H9 (cell line): Measurements from ENCODE around the gene SREBF1. TPM values are rescaled to one million over a fixed set of nuclear protein-coding genes. Genes with fewer than 3 reads are reported as not detected.

Experiments used
- DNase-seq: peaks from one replicate; pipeline ENCODE4 v3.0.0-alpha.2; 2017
- H2AFZ ChIP-seq: one replicate; pipeline ENCODE4 v1.6.1; 2013; ENCODE audit warnings: mild to moderate bottlenecking, low read length, control low read depth, moderate library complexity
- H2AK5ac ChIP-seq: 2 replicates; pipeline ENCODE4 v1.6.1; 2013; ENCODE audit warnings: low read length, control low read depth, mixed read lengths; ENCODE audit not compliant: insufficient read length
- H2BK120ac ChIP-seq: one replicate; pipeline ENCODE4 v1.6.1; 2013; ENCODE audit warnings: low read depth, mild to moderate bottlenecking, low read length, control low read depth, inconsistent platforms; ENCODE audit not compliant: poor library complexity, severe bottlenecking
- H2BK12ac ChIP-seq: 2 replicates; pipeline ENCODE4 v1.6.1; 2013; ENCODE audit warnings: low read length, control low read depth, mixed read lengths, low read depth; ENCODE audit not compliant: insufficient read length
- H2BK15ac ChIP-seq: 2 replicates; pipeline ENCODE4 v1.6.1; 2013; ENCODE audit warnings: low read depth, low read length, control low read depth
- H2BK20ac ChIP-seq: one replicate; pipeline ENCODE4 v1.6.1; 2013; ENCODE audit warnings: low read depth, mild to moderate bottlenecking, low read length, control low read depth, inconsistent platforms; ENCODE audit not compliant: poor library complexity, severe bottlenecking
- H2BK5ac ChIP-seq: 2 replicates; pipeline ENCODE4 v1.6.1; 2013; ENCODE audit warnings: low read length, control low read depth, mixed read lengths; ENCODE audit not compliant: insufficient read length
- H3K14ac ChIP-seq: 2 replicates; pipeline ENCODE4 v1.6.1; 2013; ENCODE audit warnings: low read length, control low read depth; ENCODE audit not compliant: insufficient read depth
- H3K18ac ChIP-seq: 2 replicates; pipeline ENCODE4 v1.6.1; 2013; ENCODE audit warnings: low read depth, mild to moderate bottlenecking, mixed read lengths, low read length, control low read depth; ENCODE audit not compliant: insufficient read length
- H3K23ac ChIP-seq: 2 replicates; pipeline ENCODE4 v1.6.1; 2013; ENCODE audit warnings: low read length, control low read depth, mixed read lengths, low read depth; ENCODE audit not compliant: insufficient read length
- H3K23me2 ChIP-seq: 2 replicates; pipeline ENCODE4 v1.6.1; 2013; ENCODE audit warnings: low read depth, mild to moderate bottlenecking, mixed read lengths, low read length, control low read depth; ENCODE audit not compliant: insufficient read length, poor library complexity, severe bottlenecking
- H3K27ac ChIP-seq: 2 replicates; pipeline ENCODE4 v1.5.1; 2013; ENCODE audit warnings: low read length, control low read depth, mixed read lengths, low read depth; ENCODE audit not compliant: insufficient read length
- H3K27me3 ChIP-seq: 2 replicates; pipeline ENCODE4 v1.6.1; 2013; ENCODE audit warnings: low read length, control low read depth, inconsistent platforms; ENCODE audit not compliant: insufficient read depth
- H3K4ac ChIP-seq: 2 replicates; pipeline ENCODE4 v1.6.1; 2013; ENCODE audit warnings: low read depth, mild to moderate bottlenecking, control low read depth, inconsistent platforms, low read length, moderate library complexity
- H3K4me1 ChIP-seq: 2 replicates; pipeline ENCODE4 v1.6.1; 2013; ENCODE audit warnings: low read length, control low read depth, inconsistent platforms; ENCODE audit not compliant: insufficient read depth
- H3K4me2 ChIP-seq: 2 replicates; pipeline ENCODE4 v1.6.1; 2013; ENCODE audit warnings: low read length, control low read depth, mixed read lengths; ENCODE audit not compliant: insufficient read length, insufficient read depth
- H3K56ac ChIP-seq: 2 replicates; pipeline ENCODE4 v1.6.1; 2013; ENCODE audit warnings: low read depth, mild to moderate bottlenecking, mixed read lengths, low read length, control low read depth; ENCODE audit not compliant: insufficient read length
- H3K79me1 ChIP-seq: 2 replicates; pipeline ENCODE4 v1.6.1; 2013; ENCODE audit warnings: low read depth, mild to moderate bottlenecking, moderate library complexity, low read length, control low read depth, inconsistent platforms; ENCODE audit not compliant: insufficient read depth, poor library complexity, severe bottlenecking
- H3K79me2 ChIP-seq: 2 replicates; pipeline ENCODE4 v1.6.1; 2013; ENCODE audit warnings: low read length, control low read depth, inconsistent platforms; ENCODE audit not compliant: insufficient read depth
- H3K9ac ChIP-seq: 2 replicates; pipeline ENCODE4 v1.6.1; 2013; ENCODE audit warnings: low read length, control low read depth, mixed read lengths; ENCODE audit not compliant: insufficient read length; ENCODE audit errors: extremely low read depth
- H3K9me3 ChIP-seq: one replicate; pipeline ENCODE4 v1.6.1; 2013; ENCODE audit warnings: low read depth, low read length, inconsistent platforms; ENCODE audit not compliant: control insufficient read depth
- H3T11ph ChIP-seq: one replicate; pipeline ENCODE4 v1.6.1; 2013; ENCODE audit warnings: mild to moderate bottlenecking, low read length, control low read depth, inconsistent platforms
- H4K20me1 ChIP-seq: one replicate; pipeline ENCODE4 v1.6.1; 2013; ENCODE audit not compliant: control insufficient read depth, insufficient read length, insufficient read depth
- H4K5ac ChIP-seq: 2 replicates; pipeline ENCODE4 v1.6.1; 2013; ENCODE audit warnings: low read depth, mild to moderate bottlenecking, mixed read lengths, low read length, control low read depth; ENCODE audit not compliant: insufficient read length
- H4K8ac ChIP-seq: replicated peaks from 2 replicates; pipeline ENCODE4 v1.6.1; 2013; ENCODE audit warnings: low read length, control low read depth, mixed read lengths, low read depth; ENCODE audit not compliant: insufficient read length
- H4K91ac ChIP-seq: 2 replicates; pipeline ENCODE4 v1.6.1; 2013; ENCODE audit warnings: low read depth, mild to moderate bottlenecking, moderate library complexity, mixed read lengths, low read length, control low read depth; ENCODE audit not compliant: insufficient read length
- H3K27ac Mint-ChIP-seq, 3 experiments: 2 replicates in 2 of 3; 3 replicates in 1 of 3; pipeline ENCODE4 v1.8.0; 2020 to 2021; ENCODE audit warnings: mixed read lengths in 3 of 3, mild to moderate bottlenecking in 1 of 3, moderate library complexity in 1 of 3
- H3K27me3 Mint-ChIP-seq: 2 replicates; pipeline ENCODE4 v1.8.0; 2021; ENCODE audit warnings: low read depth, mild to moderate bottlenecking, moderate library complexity, mixed read lengths
- H3K36me3 Mint-ChIP-seq, 3 experiments: 2 replicates in 2 of 3; 3 replicates in 1 of 3; pipeline ENCODE4 v1.8.0; 2020 to 2021; ENCODE audit warnings: low read depth in 3 of 3, mixed read lengths in 3 of 3; ENCODE audit not compliant: insufficient read depth in 1 of 3
- H3K4me1 Mint-ChIP-seq, 2 experiments: 2 replicates each; pipeline ENCODE4 v1.8.0; 2020; ENCODE audit warnings: mixed read lengths in 2 of 2
- H3K4me3 Mint-ChIP-seq, 2 experiments: 2 replicates in 1 of 2; 3 replicates in 1 of 2; pipeline ENCODE4 v1.8.0; 2020 to 2021; ENCODE audit warnings: mild to moderate bottlenecking in 2 of 2, mixed read lengths in 2 of 2, moderate library complexity in 1 of 2
- H3K9me3 Mint-ChIP-seq, 2 experiments: 2 replicates in 1 of 2; 3 replicates in 1 of 2; pipeline ENCODE4 v1.8.0; 2020; ENCODE audit warnings: mild to moderate bottlenecking in 2 of 2, mixed read lengths in 2 of 2, moderate library complexity in 1 of 2
- WGBS: extraction: QIAGEN DNeasy Blood & Tissue Kit; methylation state at CpG from one replicate; pipeline ENCODE4 v1.1.7; 2013; ENCODE audit warnings: missing lambda C conversion rate, low lambda C conversion rate, mixed read lengths; ENCODE audit not compliant: insufficient read length; ENCODE audit errors: extremely low coverage; 5-methylcytosine and 5-hydroxymethylcytosine counted together
- total RNA-seq: library from RNA; stranded (reverse); gene quantifications from 2 replicates; pipeline ENCODE4 v1.2.1, GENCODE V29; 2021
- TF ChIP-seq, protein P1 (sequence below): fragments of 200-600 bp; sonication (generic); conservative IDR thresholded peaks from 3 replicates; pipeline ENCODE4 v1.8.0; 2021; ENCODE audit warnings: antibody characterized with exemption, mild to moderate bottlenecking

SREBF1 gene
- total RNA-seq, 1 experiment from 2014 or later: 81.9 TPM

DNA sequence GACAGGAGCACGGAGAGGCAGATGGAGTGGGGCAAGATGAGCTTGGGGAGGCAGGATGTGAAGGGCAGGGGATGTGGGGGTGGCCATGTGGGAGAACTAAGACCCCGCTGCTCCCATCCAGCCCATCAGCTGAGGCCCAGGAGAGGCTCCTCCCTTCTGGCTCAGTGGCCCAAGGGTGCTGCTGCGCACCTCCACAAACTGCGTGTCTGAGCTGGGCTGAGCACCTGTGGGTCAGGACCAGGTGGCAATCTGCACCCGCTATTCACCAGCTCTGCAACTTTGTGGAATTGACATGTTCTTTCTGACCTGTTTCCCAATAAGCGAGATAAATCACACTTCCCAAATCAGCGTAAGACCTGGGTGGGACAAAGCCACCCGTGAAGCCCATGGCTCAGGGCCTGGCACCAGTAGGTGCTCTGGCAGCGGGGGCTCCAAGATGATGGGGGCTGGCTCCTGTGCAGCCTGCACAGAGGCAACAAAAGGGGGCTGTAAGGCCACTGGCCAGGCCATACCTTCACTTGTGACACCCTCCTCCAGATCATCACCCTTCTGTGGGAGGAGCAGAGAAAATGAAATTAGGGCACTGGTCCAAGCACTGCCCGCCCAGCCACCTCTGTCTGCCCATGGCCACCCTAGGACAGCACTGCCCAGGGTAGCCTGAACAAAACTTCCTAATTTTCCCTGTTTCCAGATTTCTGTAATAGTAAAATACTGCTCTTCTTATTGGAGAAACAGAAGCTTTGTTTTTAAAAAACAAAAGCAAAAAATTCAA, 11.7 kb upstream of the SREBF1 start:
- no peak overlapping the region for H3K18ac ChIP-seq
- H4K8ac ChIP-seq: no peak overlapping the region
- H2BK5ac ChIP-seq: no peak overlapping the region
- H3T11ph ChIP-seq: no peak overlapping the region
- Mint-ChIP-seq H3K4me1 (peaks cover 41 to 62% of the 10 kb centered on the region in 2 experiments), H3K4me3 (no peak overlapping the region), H3K9me3 (no peaks in the 10 kb centered on the region), H3K27ac (no peak overlapping the region), H3K36me3 (no peaks in the 10 kb centered on the region), H3K27me3 (no peaks in the 10 kb centered on the region; the same call in 1 of the 2 replicates)
- no peaks in the 10 kb centered on the region for H4K20me1 ChIP-seq
- TF ChIP-seq, protein P1, sequence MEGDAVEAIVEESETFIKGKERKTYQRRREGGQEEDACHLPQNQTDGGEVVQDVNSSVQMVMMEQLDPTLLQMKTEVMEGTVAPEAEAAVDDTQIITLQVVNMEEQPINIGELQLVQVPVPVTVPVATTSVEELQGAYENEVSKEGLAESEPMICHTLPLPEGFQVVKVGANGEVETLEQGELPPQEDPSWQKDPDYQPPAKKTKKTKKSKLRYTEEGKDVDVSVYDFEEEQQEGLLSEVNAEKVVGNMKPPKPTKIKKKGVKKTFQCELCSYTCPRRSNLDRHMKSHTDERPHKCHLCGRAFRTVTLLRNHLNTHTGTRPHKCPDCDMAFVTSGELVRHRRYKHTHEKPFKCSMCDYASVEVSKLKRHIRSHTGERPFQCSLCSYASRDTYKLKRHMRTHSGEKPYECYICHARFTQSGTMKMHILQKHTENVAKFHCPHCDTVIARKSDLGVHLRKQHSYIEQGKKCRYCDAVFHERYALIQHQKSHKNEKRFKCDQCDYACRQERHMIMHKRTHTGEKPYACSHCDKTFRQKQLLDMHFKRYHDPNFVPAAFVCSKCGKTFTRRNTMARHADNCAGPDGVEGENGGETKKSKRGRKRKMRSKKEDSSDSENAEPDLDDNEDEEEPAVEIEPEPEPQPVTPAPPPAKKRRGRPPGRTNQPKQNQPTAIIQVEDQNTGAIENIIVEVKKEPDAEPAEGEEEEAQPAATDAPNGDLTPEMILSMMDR: no peak
- no peak for DNase-seq
- H3K4me1 ChIP-seq: no peaks in the 10 kb centered on the region; the same call in 1 of the 2 replicates
- H2AFZ ChIP-seq: no peak overlapping the region
- H3K79me1 ChIP-seq: no peaks in the 10 kb centered on the region
- H3K4ac ChIP-seq: no peak overlapping the region
- H2BK15ac ChIP-seq: no peak overlapping the region
- no peak overlapping the region for H2BK120ac ChIP-seq
- H3K23ac ChIP-seq: no peak overlapping the region
- H3K79me2 ChIP-seq: no peaks in the 10 kb centered on the region
- H3K9me3 ChIP-seq: no peaks in the 10 kb centered on the region
- WGBS: no CpG with 5 or more reads among the region's 10 CpGs
- H3K27ac ChIP-seq: no peak overlapping the region
- H4K5ac ChIP-seq: no peak overlapping the region
- H3K4me2 ChIP-seq: no peak overlapping the region
- H2BK20ac ChIP-seq: no peak overlapping the region
- no peak overlapping the region for H3K9ac ChIP-seq
- H3K14ac ChIP-seq: no peak overlapping the region
- H3K23me2 ChIP-seq: no peaks in the 10 kb centered on the region
- no peak overlapping the region for H2AK5ac ChIP-seq
- no peaks in the 10 kb centered on the region for H3K27me3 ChIP-seq
- no peak overlapping the region for H4K91ac ChIP-seq
- H2BK12ac ChIP-seq: no peak overlapping the region
- no peak overlapping the region for H3K56ac ChIP-seq
